Ascending aorta (tissue), 2 donors: Measurements from ENCODE around the gene ZDHHC17. TPM values are rescaled to one million over a fixed set of nuclear protein-coding genes. Genes with fewer than 3 reads are reported as not detected.

ENCODE experiments used
- DNase-seq, 2 donors: peaks; one replicate each; pipeline ENCODE4 v3.0.0-alpha.2; 2019; ENCODE audit warnings: low spot score in 2 of 2
- H3K27ac ChIP-seq, 2 donors: fragments of 200-600 bp; sonication (generic); one replicate each; pipeline ENCODE4 v1.5.1; 2016 to 2017; ENCODE audit warnings: mild to moderate bottlenecking in 1 of 2
- H3K27me3 ChIP-seq: fragments of 200-600 bp; sonication (generic); one replicate; pipeline ENCODE4 v1.5.1; 2017
- H3K36me3 ChIP-seq, 2 donors: fragments of 200-600 bp; sonication (generic); one replicate each; pipeline ENCODE4 v1.5.1; 2016
- H3K4me1 ChIP-seq, 2 donors: fragments of 200-600 bp; sonication (generic); one replicate each; pipeline ENCODE4 v1.5.1; 2016 to 2017; ENCODE audit warnings: mild to moderate bottlenecking in 1 of 2
- H3K4me3 ChIP-seq, 2 donors: fragments of 200-600 bp; sonication (generic); one replicate each; pipeline ENCODE4 v1.5.1; 2016 to 2017; ENCODE audit warnings: mild to moderate bottlenecking in 1 of 2
- H3K9me3 ChIP-seq, 2 donors: fragments of 200-600 bp; sonication (generic); one replicate each; pipeline ENCODE4 v1.5.1; 2016
- CTCF ChIP-seq, 3 experiments: fragments of 200-600 bp in 2 of 3; fragments of 450-650 bp in 1 of 3; sonication (generic) in 2 of 3; IDR thresholded peaks; one replicate each; pipeline ENCODE4 v1.5.1; 2016 to 2019; ENCODE audit warnings: antibody characterized with exemption in 3 of 3, mild to moderate bottlenecking in 1 of 3, moderate library complexity in 1 of 3
- intact Hi-C: fragments of 100-400 bp; cut with DNase I; formaldehyde crosslinking; loops from one replicate; pipeline ENCODE4 v1.15.1; 2023
- total RNA-seq: library from RNA; depleted of rRNA; stranded (reverse); fragments of >200 nt; gene quantifications from one replicate; pipeline ENCODE4 v1.1.0, GENCODE V29; 2016

Gene ZDHHC17
- total RNA-seq, 1 donor from 2014 or later: 24.3 TPM

GRCh38 chr12:76739896-76740295 lies 24.0 kb upstream of the ZDHHC17 start:
- intact Hi-C loops: no loop called here
- TF ChIP-seq CTCF (IDR thresholded peaks at IDR 0.05): no peak
- DNase-seq: no peak
- Histone ChIP-seq H3K9me3 (peaks cover 0 to 3% of the 10 kb centered on the region in 2 donors), H3K4me1 (no peaks in the 10 kb centered on the region), H3K27ac (no peak overlapping the region), H3K36me3 (no peaks in the 10 kb centered on the region), H3K4me3 (no peak overlapping the region), H3K27me3 (no peaks in the 10 kb centered on the region)

GRCh38 chr12:76740501-76740900 lies 23.4 kb upstream of the ZDHHC17 start:
- Histone ChIP-seq H3K36me3 (no peaks in the 10 kb centered on the region), H3K27me3 (no peaks in the 10 kb centered on the region), H3K27ac (no peak overlapping the region), H3K9me3 (peaks cover 0 to 3% of the 10 kb centered on the region in 2 donors), H3K4me3 (no peak overlapping the region), H3K4me1 (no peaks in the 10 kb centered on the region)
- TF ChIP-seq CTCF (IDR thresholded peaks at IDR 0.05): no peak
- intact Hi-C loops: no loop called here
- no peak for DNase-seq

GRCh38 chr12:76745343-76745742 lies 18.6 kb upstream of the ZDHHC17 start:
- Histone ChIP-seq H3K27me3 (no peaks in the 10 kb centered on the region), H3K4me1 (no peaks in the 10 kb centered on the region), H3K27ac (no peak overlapping the region), H3K36me3 (no peaks in the 10 kb centered on the region), H3K9me3 (no peaks in the 10 kb centered on the region), H3K4me3 (no peak overlapping the region)
- no peak for TF ChIP-seq CTCF (IDR thresholded peaks at IDR 0.05)
- DNase-seq: no peak
- intact Hi-C loops: no loop called here

GRCh38 chr12:76746516-76746915 lies 17.4 kb upstream of the ZDHHC17 start:
- H3K4me1 ChIP-seq: no peaks in the 10 kb centered on the region
- no peak for DNase-seq
- H3K27me3 ChIP-seq: no peaks in the 10 kb centered on the region
- no peaks in the 10 kb centered on the region for H3K9me3 ChIP-seq
- H3K36me3 ChIP-seq: no peaks in the 10 kb centered on the region
- no peak overlapping the region for H3K4me3 ChIP-seq
- TF ChIP-seq CTCF (IDR thresholded peaks at IDR 0.05): no peak
- intact Hi-C loops: no loop called here
- no peak overlapping the region for H3K27ac ChIP-seq

- Histone ChIP-seq H3K27ac (no peak overlapping the region), H3K9me3 (no peaks in the 10 kb centered on the region), H3K4me3 (no peak overlapping the region), H3K36me3 (no peaks in the 10 kb centered on the region), H3K4me1 (no peaks in the 10 kb centered on the region), H3K27me3 (no peaks in the 10 kb centered on the region)
- intact Hi-C loops: no loop called here
- no peak for DNase-seq
- TF ChIP-seq CTCF (IDR thresholded peaks at IDR 0.05): no peak
Observed at GRCh38 chr12:76747245-76747644, 16.7 kb upstream of the ZDHHC17 start.

GRCh38 chr12:76755829-76756379 lies 8.0 kb upstream of the ZDHHC17 start:
- no peaks in the 10 kb centered on the region for H3K36me3 ChIP-seq
- intact Hi-C loops: no loop called here
- no peak for TF ChIP-seq CTCF (IDR thresholded peaks at IDR 0.05)
- H3K4me3 ChIP-seq: no peak overlapping the region
- H3K4me1 ChIP-seq: no peaks in the 10 kb centered on the region
- no peaks in the 10 kb centered on the region for H3K9me3 ChIP-seq
- H3K27me3 ChIP-seq: no peaks in the 10 kb centered on the region
- no peak overlapping the region for H3K27ac ChIP-seq
- DNase-seq: no peak
